ENCODE results near the gene BOLL. TPM values are rescaled to one million over a fixed set of nuclear protein-coding genes. Genes with fewer than 3 reads are reported as not detected.
"Not testable (repeated sequence)": the region's sequence is repeated elsewhere in the genome, so short reads cannot be mapped to it uniquely, and the experiment has no call there.

The BOLL gene
- total RNA-seq, 1 donor = 0.10 TPM

- Histone ChIP-seq H3K27me3 (ENCODE audit: insufficient read depth, low read length) (no peaks in the 10 kb centered on the region), H3K4me3 (ENCODE audit: low read length) (no peak overlapping the region)
These were observed 44.9 kb downstream of the BOLL start for GRCh38 chr2:197740200-197740599.

GRCh38 chr2:197728555-197729544 is 56.3 kb downstream of the BOLL start:
- not testable (repeated sequence) for H3K4me1 ChIP-seq (ENCODE audit: insufficient read depth, low read length); H3K9me3 ChIP-seq (ENCODE audit: low read depth, low read length); H3K27me3 ChIP-seq (ENCODE audit: insufficient read depth, low read length); H3K4me3 ChIP-seq (ENCODE audit: low read length)

More at GRCh38 chr2:197740200-197740599, 44.9 kb downstream of the BOLL start:
- Histone ChIP-seq H3K4me1 (ENCODE audit: insufficient read depth, low read length) (no peaks in the 10 kb centered on the region), H3K9me3 (ENCODE audit: low read depth, low read length) (no peaks in the 10 kb centered on the region)

GRCh38 chr2:197727011-197727410 is 58.1 kb downstream of the BOLL start:
- no peak overlapping the region for H3K4me3 ChIP-seq (ENCODE audit: low read length)
- no peaks in the 10 kb centered on the region for H3K4me1 ChIP-seq (ENCODE audit: insufficient read depth, low read length)
- no peaks in the 10 kb centered on the region for H3K9me3 ChIP-seq (ENCODE audit: low read depth, low read length)
- no peaks in the 10 kb centered on the region for H3K27me3 ChIP-seq (ENCODE audit: insufficient read depth, low read length)

GRCh38 chr2:197717863-197718262 is 67.3 kb downstream of the BOLL start:
- Histone ChIP-seq H3K4me3 (ENCODE audit: low read length) (no peak overlapping the region), H3K9me3 (ENCODE audit: low read depth, low read length) (no peaks in the 10 kb centered on the region), H3K4me1 (ENCODE audit: insufficient read depth, low read length) (no peaks in the 10 kb centered on the region), H3K27me3 (ENCODE audit: insufficient read depth, low read length) (no peaks in the 10 kb centered on the region)

DNA sequence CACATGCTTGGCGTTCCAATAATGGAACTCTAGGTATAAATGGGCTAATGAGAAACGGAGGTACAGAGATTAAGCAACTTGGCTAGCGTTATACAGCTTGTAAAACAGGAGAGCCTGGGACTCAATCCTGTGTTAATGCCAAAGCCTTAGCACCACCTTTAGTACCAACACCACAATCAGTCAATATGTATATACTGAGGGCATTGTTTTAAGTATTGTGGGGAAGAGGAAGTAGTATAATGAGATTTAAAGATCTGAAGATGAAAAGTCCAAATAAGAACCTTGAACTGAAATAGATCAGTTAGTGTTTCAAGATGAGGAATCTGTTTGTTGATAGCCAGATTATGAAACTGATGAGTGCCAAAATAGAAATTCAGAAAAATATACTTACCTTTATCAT is 71.8 kb downstream of the BOLL start:
- Histone ChIP-seq H3K27me3 (ENCODE audit: insufficient read depth, low read length) (no peaks in the 10 kb centered on the region), H3K4me1 (ENCODE audit: insufficient read depth, low read length) (peaks cover 4% of the 10 kb centered on the region), H3K4me3 (ENCODE audit: low read length) (no peak overlapping the region), H3K9me3 (ENCODE audit: low read depth, low read length) (no peaks in the 10 kb centered on the region)

- H3K4me1 ChIP-seq (ENCODE audit: insufficient read depth, low read length) = peaks cover 16% of the 10 kb centered on the region
- H3K4me3 ChIP-seq (ENCODE audit: low read length) = no peak overlapping the region
- H3K27me3 ChIP-seq (ENCODE audit: insufficient read depth, low read length) = no peaks in the 10 kb centered on the region
- H3K9me3 ChIP-seq (ENCODE audit: low read depth, low read length) = no peaks in the 10 kb centered on the region
These were observed 73.5 kb downstream of the BOLL start for GRCh38 chr2:197711578-197711977.

- H3K4me3 ChIP-seq (ENCODE audit: low read length) = no peak overlapping the region
- no peaks in the 10 kb centered on the region for H3K9me3 ChIP-seq (ENCODE audit: low read depth, low read length)
- H3K27me3 ChIP-seq (ENCODE audit: insufficient read depth, low read length) = no peaks in the 10 kb centered on the region
- peaks cover 26% of the 10 kb centered on the region for H3K4me1 ChIP-seq (ENCODE audit: insufficient read depth, low read length)
These were observed 74.6 kb downstream of the BOLL start for GRCh38 chr2:197710424-197711042.

GRCh38 chr2:197709140-197709539 is 76.0 kb downstream of the BOLL start:
- peaks cover 34% of the 10 kb centered on the region for H3K4me1 ChIP-seq (ENCODE audit: insufficient read depth, low read length)
- not testable (repeated sequence) for H3K9me3 ChIP-seq (ENCODE audit: low read depth, low read length); H3K4me3 ChIP-seq (ENCODE audit: low read length); H3K27me3 ChIP-seq (ENCODE audit: insufficient read depth, low read length)

DNA sequence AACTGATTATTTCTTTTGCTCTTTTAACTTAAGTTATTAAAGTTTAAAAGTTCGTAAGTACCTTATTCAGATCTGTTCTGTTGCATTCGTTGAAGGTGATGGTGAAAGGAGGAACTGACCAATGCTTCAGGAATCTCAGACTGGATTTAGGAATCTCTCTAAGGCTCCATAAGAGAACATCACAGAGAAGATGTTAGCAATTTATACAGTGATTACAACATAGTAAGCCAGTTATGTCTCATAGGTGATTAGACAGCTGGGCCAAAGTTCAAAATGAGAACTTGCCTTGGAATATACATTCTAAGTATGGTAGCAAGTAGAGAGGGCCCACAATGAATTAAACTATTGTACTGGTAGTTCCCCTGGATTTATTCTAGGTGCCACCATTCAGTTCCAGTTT is 76.8 kb downstream of the BOLL start:
- no peak overlapping the region for H3K4me3 ChIP-seq (ENCODE audit: low read length)
- H3K4me1 ChIP-seq (ENCODE audit: insufficient read depth, low read length) = peaks cover 35% of the 10 kb centered on the region

GRCh38 chr2:197707316-197708213 is 77.6 kb downstream of the BOLL start:
- H3K4me1 ChIP-seq (ENCODE audit: insufficient read depth, low read length) = peaks cover 35% of the 10 kb centered on the region
- H3K9me3 ChIP-seq (ENCODE audit: low read depth, low read length) = no peaks in the 10 kb centered on the region
- peak overlapping the region; percentile 3 for H3K4me3 ChIP-seq (ENCODE audit: low read length)
- no peaks in the 10 kb centered on the region for H3K27me3 ChIP-seq (ENCODE audit: insufficient read depth, low read length)

More for the DNA sequence above, 76.8 kb downstream of the BOLL start:
- no peaks in the 10 kb centered on the region for H3K27me3 ChIP-seq (ENCODE audit: insufficient read depth, low read length)
- H3K9me3 ChIP-seq (ENCODE audit: low read depth, low read length) = no peaks in the 10 kb centered on the region

DNA sequence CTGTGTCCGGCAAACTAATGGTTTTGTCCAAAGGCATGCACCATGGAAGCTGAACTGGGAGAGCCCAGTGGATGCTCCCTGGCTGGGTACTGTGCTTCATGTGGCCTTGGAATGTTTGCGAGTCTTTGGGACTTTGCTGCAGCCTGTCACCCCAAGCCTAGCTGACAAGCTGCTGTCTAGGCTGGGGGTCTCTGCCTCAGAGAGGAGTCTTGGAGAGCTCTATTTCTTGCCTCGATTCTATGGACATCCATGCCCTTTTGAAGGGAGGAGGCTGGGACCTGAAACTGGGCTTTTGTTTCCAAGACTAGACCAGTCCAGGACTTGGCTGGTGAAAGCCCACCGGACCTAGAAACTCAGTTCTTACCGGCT is 78.3 kb downstream of the BOLL start:
- peaks cover 35% of the 10 kb centered on the region for H3K4me1 ChIP-seq (ENCODE audit: insufficient read depth, low read length)
- no peaks in the 10 kb centered on the region for H3K27me3 ChIP-seq (ENCODE audit: insufficient read depth, low read length)
- H3K4me3 ChIP-seq (ENCODE audit: low read length) = no peak overlapping the region
- no peaks in the 10 kb centered on the region for H3K9me3 ChIP-seq (ENCODE audit: low read depth, low read length)

DNA sequence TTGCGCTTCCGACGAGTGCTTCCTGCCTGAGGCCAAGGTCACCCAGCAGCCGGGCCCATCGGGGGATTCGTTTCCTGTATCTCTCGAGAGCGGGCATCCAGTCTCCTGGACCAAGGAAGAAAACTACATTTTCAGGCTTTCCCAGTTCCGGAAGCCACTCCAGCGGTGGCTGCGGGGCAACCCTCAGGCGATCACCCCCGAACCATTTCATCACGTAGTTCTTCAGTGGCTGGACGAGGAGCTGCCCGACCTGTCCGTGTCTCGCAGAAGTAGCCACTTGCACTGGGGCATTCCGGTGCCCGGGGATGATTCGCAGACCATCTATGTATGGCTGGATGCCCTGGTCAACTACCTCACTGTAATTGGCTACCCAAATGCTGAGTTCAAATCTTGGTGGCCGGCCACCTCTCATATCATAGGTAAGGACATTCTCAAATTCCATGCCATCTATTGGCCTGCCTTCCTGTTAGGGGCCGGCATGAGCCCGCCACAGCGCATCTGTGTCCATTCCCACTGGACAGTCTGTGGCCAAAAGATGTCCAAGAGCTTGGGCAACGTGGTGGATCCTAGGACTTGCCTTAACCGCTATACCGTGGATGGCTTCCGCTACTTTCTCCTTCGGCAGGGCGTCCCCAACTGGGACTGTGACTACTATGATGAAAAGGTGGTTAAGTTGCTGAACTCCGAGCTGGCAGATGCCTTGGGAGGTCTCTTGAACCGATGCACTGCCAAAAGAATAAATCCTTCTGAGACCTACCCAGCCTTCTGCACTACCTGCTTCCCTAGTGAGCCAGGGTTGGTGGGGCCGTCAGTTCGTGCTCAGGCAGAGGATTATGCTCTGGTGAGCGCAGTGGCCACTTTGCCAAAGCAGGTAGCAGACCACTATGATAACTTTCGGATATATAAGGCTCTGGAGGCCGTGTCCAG is 78.9 kb downstream of the BOLL start:
- peaks cover 35% of the 10 kb centered on the region for H3K4me1 ChIP-seq (ENCODE audit: insufficient read depth, low read length)
- H3K4me3 ChIP-seq (ENCODE audit: low read length) = peak overlapping the region; percentile 73
- H3K9me3 ChIP-seq (ENCODE audit: low read depth, low read length) = no peaks in the 10 kb centered on the region
- peaks cover 2% of the 10 kb centered on the region for H3K27me3 ChIP-seq (ENCODE audit: insufficient read depth, low read length)

GRCh38 chr2:197705121-197705911 is 79.8 kb downstream of the BOLL start, which contains the start of gene MARS2:
Gene MARS2, plus strand, starts transcription at chr2:197705369. Its CDS starts 37 bp downstream, at chr2:197705406.
- H3K9me3 ChIP-seq (ENCODE audit: low read depth, low read length) = no peaks in the 10 kb centered on the region
- H3K4me3 ChIP-seq (ENCODE audit: low read length) = peak within 1 kb of the TSS; percentile 73
- H3K4me1 ChIP-seq (ENCODE audit: insufficient read depth, low read length) = peaks cover 32% of the 10 kb centered on the region
- H3K27me3 ChIP-seq (ENCODE audit: insufficient read depth, low read length) = peaks cover 2% of the 10 kb centered on the region
